A673 (cell line): Measurements from ENCODE around the gene COPZ1.

Experiments
- EZH2 ChIP-seq: fragments of 200-600 bp; sonication (generic); IDR thresholded peaks from 2 replicates; pipeline ENCODE4 v1.6.1; 2017; ENCODE audit warnings: borderline replicate concordance, low read depth, mild to moderate bottlenecking, mixed read lengths, antibody characterized with exemption, low read length; ENCODE audit not compliant: poor library complexity, severe bottlenecking
- TF ChIP-seq, protein P1 (sequence below): fragments of 300-800, 200-600 bp; sonication (generic); conservative IDR thresholded peaks from 2 replicates; pipeline ENCODE4 v1.5.1; 2017; ENCODE audit warnings: low read depth, mild to moderate bottlenecking, antibody characterized with exemption, low read length, moderate library complexity, mixed read lengths

DNA sequence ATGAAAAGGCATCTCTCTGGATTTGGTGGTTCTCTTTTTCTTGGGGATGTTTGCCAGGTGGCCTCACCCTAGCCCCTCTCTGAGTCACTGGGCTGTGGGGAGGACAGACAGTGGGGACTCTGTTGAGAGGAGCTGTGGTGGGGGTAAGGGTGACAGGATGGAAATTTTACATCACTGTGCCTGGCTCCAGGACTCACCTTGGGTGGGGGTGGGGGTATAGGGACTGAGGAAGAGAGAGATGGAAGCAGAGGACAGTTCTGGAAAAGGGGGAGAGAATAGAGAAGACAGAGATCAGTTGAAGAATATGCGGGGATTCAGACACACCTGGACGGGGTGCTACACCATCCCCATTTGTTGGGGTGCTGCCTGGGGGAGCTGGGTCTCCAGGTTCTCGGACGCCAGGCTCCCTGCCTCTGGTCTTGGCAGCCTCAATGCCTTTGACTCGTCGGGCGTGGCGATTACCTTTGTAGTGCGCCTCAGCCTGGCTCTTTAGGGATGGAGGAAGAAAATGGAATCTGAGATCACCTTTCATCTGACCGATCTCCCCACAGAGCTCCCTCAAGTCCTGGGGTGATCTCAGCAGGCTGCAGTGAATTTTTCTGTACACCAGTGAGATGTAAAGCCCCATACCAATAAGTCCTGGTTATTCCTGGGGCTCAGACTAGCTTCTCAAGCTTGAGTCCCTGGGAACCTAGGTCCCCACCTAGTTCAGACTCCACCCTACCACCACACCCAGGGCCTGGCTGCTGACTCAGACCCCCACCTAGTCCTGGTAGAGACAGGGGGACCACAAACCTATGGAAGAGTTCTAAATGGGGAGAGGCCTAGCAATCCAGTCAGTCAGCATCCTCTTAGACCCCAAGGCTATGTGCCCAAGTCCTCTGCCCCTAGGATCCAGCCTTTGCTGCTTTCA is 49.0 kb downstream of the COPZ1 start:
- no peak for TF ChIP-seq EZH2
- TF ChIP-seq, protein P1, sequence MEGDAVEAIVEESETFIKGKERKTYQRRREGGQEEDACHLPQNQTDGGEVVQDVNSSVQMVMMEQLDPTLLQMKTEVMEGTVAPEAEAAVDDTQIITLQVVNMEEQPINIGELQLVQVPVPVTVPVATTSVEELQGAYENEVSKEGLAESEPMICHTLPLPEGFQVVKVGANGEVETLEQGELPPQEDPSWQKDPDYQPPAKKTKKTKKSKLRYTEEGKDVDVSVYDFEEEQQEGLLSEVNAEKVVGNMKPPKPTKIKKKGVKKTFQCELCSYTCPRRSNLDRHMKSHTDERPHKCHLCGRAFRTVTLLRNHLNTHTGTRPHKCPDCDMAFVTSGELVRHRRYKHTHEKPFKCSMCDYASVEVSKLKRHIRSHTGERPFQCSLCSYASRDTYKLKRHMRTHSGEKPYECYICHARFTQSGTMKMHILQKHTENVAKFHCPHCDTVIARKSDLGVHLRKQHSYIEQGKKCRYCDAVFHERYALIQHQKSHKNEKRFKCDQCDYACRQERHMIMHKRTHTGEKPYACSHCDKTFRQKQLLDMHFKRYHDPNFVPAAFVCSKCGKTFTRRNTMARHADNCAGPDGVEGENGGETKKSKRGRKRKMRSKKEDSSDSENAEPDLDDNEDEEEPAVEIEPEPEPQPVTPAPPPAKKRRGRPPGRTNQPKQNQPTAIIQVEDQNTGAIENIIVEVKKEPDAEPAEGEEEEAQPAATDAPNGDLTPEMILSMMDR: no peak
